GM12865 (cell line): ENCODE measurements around the gene LIPC.

Experiments
- DNase-seq: peaks from one replicate; pipeline ENCODE4 v3.0.0; 2010; ENCODE audit warnings: low read depth
- H3K4me3 ChIP-seq: 2 replicates; pipeline ENCODE4 v1.5.1; 2011; ENCODE audit warnings: mild to moderate bottlenecking, low read depth, low read length, control low read depth
- TF ChIP-seq, protein P1 (sequence below): IDR thresholded peaks from 2 replicates; pipeline ENCODE4 v1.5.1; 2011; ENCODE audit warnings: low read length, control low read depth, low read depth, inconsistent platforms; ENCODE audit not compliant: insufficient read depth; ENCODE audit errors: missing control alignments

The LIPC gene

DNA sequence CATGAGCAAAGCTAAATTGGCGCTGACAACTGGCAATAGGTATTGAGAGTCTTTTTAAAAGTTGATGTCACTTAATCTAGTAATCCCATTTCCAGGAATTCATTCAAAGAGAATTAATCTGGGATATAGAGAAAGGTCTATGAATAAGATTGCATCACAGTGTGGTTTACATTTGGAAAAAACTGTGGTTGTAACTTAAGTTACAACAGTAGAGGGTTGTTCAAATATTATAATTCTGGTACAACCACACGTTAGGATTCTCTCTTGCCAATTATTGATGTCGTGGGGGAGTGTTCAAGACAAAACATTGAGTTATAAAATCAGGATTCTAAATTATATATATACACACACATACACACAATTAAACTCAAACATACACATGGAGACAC, 79.8 kb downstream of the LIPC start:
- DNase-seq = no peak
- TF ChIP-seq, protein P1, sequence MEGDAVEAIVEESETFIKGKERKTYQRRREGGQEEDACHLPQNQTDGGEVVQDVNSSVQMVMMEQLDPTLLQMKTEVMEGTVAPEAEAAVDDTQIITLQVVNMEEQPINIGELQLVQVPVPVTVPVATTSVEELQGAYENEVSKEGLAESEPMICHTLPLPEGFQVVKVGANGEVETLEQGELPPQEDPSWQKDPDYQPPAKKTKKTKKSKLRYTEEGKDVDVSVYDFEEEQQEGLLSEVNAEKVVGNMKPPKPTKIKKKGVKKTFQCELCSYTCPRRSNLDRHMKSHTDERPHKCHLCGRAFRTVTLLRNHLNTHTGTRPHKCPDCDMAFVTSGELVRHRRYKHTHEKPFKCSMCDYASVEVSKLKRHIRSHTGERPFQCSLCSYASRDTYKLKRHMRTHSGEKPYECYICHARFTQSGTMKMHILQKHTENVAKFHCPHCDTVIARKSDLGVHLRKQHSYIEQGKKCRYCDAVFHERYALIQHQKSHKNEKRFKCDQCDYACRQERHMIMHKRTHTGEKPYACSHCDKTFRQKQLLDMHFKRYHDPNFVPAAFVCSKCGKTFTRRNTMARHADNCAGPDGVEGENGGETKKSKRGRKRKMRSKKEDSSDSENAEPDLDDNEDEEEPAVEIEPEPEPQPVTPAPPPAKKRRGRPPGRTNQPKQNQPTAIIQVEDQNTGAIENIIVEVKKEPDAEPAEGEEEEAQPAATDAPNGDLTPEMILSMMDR = no peak
- H3K4me3 ChIP-seq = no peak overlapping the region

DNA sequence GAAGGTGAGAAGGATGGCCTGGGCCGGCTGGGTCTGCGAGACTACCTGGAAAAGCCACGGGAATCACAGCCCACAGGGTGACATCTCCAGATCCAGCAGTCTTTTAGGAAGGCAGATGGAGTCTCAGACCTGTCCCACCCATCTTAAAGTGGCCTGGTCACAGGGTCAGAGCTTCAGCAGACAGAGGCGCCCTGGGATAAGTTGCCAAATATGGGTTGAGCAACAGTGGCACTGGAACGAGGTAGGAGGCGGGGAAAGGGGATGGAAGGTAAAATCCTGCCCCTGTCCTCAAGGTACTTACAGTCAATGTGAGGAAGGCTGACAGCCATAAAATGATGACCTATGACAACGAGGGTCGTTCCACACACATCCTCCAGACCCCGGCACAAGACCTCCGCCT, 80.7 kb downstream of the LIPC start:
- TF ChIP-seq, protein P1 = no peak
- no peak for DNase-seq
- H3K4me3 ChIP-seq = no peak overlapping the region

DNA sequence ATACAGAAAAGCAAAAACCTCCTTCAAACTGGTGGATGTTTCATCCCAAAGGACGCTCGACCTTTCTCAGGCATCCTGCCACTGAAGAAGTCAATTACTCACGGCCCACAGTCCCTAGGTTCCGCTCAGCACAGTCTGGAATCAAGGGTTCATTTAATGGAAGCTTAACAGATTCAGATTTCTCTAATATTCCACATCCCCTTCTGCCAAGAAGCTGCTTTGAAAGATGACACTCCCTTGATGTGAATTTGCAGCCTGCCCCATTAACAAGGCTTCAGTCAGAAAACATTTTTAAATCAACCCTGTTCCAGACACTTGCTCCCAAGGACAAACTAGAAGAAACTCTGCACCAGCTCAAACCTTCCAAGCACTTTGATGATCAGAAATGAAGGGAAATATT, 81.2 kb downstream of the LIPC start:
- no peak for DNase-seq
- TF ChIP-seq, protein P1 = no peak

DNA sequence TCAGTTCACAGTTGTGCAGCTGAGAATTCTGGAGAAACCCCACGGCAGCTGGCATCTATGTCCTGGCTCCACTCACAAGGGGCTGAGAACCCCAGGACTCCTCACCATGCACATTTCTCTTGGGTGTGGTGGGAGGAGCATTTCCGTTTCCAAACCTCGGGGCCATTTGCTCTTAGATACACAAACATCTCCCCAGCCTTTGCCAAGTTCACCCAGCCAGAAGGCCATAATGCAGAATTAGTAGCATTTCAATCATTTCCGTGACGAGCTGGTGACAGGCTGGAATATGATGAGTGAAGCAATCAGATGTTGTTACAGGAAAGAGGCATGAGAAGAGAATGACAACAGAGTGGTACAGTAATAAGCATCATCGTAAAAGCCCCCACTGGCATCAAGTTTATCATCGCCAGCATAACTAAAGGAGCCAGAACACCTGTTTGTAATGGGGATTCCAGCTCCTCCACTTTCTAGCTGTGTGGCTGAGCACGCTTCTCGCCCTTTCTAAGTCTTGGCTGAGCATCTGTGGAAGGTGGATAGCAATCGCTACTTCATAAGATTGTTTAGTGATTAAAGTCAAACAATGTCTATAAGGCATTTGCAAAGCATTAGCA, 82.0 kb downstream of the LIPC start:
- TF ChIP-seq, protein P1 = no peak
- H3K4me3 ChIP-seq = no peak overlapping the region
- DNase-seq = no peak

More for the DNA sequence above, 81.2 kb downstream of the LIPC start:
- no peak overlapping the region for H3K4me3 ChIP-seq

DNA sequence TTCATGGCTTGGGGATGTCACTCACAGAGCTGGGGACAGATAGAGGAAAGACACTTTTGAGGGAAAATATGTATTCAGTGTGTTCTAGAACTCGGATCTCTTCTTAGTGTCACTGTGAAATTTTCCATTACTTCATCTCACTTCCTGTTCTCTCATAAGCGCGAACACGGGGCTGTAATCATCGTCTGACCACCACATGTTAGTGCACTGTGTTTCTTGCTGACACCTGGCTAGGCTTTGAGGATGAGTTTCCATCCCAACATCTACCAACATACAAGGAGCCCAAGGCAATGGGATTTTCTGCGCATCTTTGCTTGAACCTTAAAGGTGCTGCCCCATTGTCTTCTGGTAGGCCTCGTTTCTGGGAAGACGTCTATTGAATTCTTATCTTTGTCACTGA, 84.0 kb downstream of the LIPC start:
- TF ChIP-seq, protein P1 = no peak
- DNase-seq = peak; percentile 40
- no peak overlapping the region for H3K4me3 ChIP-seq

DNA sequence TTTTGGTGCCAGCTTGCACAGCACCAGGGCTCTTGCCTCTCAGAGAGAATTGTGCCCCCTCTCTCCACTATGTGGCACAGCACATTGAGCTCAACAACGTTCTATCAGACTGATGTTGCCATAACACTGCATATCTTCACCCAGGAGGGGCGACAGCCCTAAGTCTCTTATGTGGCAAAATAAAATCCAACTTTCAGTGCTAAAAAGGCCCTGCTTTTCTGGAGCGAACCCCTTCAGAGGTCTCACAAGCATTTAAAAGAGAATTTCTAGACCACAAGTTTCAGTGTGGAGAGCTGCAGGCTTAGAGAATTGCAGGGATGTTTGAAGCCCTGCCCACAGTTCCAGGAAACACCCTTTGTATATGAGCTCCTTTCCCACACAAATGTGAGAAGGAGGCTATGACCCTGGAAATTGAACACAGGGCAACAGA, 85.5 kb downstream of the LIPC start:
- TF ChIP-seq, protein P1 = no peak
- DNase-seq = peak; percentile 32
- H3K4me3 ChIP-seq = no peak overlapping the region
